ENCODE results near the gene KCNIP3.
"Not testable (repeated sequence)": the region's sequence is repeated elsewhere in the genome, so short reads cannot be mapped to it uniquely, and the experiment has no call there.

The KCNIP3 gene

DNA sequence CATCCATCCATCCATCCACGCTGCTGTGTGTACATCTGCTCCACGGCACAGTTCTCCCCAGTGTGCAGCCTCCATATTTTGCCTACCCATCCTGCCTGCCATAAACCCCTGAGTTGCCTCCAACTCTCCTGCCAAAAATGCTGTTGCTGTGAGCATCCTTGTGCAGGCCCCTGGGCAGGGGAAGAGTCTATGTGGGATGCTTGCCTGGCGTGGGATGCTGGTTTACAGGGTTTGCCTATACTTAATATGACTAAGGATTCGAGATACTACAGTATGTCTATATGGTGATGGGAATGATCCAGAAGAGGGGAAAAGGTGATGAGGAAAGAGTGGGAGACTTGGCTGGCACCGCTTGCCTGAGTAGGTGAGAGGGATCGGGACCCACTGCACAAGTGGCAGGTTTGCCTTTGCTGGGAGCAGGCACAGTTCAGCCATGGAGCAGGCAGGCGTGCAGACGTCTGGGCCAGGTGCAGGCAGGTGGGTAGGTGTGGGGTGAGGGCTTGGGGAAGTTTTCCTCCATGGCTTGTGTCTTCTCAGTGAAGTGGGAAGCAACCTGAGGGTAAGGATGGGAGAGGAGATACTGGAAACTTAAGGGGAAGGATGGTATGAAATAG is 75.2 kb downstream of the KCNIP3 start:
- no peak for DNase-seq (ENCODE audit: low read depth)

DNA sequence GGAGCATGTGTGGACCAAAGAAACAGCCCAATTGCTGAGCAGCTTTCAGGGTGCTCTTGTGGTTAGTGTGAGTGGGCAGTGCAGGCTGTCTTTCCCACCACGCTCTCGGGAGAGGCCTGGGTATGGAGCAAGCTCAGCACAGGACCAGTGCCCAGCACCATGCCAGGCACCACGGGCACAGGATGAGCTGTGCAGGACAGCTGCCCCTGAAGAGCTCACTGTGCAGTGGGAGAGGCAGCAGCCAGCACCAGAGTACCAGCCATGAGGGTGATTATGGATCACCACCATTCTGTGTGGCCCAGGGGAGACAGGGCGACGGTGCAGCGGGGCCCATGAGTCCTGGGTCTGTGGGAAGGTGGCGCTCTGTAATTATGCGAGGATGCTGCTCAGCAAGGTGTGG is 75.7 kb downstream of the KCNIP3 start:
- DNase-seq (ENCODE audit: low read depth) = no peak

DNA sequence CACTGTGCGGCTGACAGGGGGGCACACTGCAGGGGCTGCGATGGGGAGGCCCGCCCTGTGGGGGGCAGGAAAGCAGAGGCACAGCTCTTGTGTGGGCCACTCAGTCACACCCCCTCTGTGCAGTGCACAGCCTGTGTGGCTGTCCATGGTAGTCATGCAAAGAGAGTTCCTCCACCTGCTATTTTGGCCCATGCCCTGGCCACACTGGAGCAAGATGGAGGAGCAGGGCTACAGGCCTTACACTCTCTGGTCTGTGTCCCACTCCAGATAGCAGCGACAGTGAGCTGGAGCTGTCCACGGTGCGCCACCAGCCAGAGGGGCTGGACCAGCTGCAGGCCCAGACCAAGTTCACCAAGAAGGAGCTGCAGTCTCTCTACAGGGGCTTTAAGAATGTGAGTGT is 76.9 kb downstream of the KCNIP3 start:
- no peak for DNase-seq (ENCODE audit: low read depth)

DNA sequence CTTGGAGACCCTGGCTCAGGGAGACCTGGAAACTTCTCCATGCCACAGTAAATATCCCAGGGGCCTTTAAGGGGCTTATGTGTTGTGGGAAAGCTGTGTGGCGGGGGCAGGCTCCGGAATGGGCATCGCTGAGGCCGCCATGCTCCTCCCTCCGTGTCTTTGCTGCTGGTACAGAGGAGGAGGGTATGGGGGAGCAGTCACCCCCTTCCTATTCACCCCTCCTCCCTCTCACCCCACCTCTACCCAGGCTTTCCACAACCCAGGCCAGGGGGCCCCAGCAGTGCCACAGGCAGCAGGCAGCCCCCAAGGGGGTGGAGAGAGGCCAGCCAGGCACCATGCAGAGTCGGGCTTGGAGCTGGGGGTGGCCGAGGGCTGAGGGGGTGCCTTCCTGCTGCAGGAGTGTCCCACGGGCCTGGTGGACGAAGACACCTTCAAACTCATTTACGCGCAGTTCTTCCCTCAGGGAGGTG is 77.3 kb downstream of the KCNIP3 start:
- DNase-seq (ENCODE audit: low read depth) = no peak

DNA sequence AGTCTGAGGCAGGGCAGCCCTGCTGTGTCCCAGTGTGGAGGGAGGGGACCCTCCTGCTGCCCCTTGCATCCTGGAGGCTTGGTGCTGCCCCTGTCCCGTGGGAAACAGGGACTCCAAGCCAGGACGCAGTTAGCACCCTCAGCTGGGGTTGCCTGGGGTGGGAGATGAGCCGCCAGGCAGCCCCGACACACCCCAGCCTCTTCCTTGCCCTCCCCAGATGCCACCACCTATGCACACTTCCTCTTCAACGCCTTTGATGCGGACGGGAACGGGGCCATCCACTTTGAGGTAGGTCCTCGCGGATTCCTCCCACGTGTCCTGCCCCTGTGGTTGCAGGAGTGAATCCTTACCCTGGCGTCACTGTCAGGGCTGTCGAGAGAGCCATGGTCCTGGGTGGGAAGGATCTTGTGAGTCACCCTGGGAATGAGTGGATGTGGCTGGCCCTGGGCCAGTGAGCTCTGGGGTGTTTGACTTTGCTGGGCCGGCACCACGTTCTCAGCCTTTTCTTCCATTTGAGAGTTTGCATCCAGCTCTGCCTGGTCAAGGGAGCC is 77.8 kb downstream of the KCNIP3 start:
- no peak for DNase-seq (ENCODE audit: low read depth)

DNA sequence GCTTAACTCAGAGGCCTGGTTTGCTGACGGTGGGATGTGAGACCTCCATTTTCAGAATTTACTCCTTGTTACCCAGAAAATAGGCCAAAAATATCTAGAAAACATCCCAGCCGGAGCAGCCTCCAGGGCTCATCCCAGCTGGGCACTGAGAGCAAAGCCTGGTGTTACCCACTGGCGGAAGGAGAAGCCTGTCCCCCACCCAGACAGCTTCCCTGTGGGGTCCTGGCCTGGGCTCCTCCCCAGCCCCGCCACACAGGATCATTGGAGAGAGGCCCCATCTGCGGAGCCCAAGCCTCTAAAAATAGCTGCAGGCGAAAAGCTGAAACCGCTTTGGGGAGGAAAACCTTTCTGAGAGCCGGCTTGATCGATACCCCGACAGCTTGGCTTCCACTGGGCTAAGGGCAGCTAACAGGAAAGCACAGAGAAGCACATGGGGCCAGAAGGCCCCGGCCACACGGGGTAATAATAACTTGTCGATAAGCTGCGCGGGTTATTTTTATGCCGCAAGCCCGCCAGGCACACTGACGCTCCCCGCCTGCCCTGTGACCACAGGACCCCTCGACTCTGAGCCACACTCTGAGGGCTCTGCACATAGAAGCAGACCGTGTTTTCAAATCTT is 78.5 kb downstream of the KCNIP3 start:
- no peak for DNase-seq (ENCODE audit: low read depth)

DNA sequence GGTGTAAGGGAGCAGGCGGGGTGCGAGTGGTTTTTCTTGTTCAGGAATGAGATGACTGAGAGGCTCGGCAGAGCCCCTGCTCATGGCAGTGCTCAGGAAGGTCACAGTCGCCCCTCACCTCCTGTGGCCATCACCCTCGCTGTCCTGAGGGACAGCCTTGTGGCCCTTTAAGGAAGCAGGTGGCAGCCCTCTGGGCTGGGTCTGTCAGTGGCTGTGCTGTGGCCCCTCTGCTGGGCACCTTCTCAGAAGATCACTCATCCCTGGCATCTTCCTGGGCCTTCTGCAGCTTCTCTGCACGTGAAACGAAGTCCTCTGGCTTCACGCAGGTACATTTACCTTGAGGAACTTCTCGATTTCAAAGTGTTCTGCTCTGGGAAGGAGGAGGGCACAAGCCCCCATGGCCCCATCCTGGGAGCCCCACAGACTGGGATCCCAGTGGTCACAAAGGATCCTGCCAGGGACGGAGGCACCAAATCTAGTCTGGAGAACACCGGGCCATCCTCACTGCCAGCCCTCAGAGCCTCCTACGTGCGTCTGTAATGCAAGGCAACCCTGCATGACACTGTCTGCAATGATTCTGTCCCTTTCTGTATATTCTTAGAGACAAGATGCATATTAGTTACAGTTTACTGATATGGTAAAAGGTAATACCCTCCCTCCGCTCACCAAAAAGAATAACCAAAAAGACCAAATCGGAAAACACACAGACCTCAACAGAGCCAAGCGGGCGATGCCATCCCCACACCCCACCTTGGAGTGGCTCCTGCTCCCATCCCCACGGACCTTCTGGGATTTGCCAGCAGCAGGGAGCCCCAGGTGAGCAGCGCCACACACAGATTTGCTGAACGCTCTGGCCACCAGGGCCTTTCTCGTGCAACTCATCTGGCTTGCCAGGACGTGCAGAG is 79.4 kb downstream of the KCNIP3 start:
- no peak for DNase-seq (ENCODE audit: low read depth)

DNA sequence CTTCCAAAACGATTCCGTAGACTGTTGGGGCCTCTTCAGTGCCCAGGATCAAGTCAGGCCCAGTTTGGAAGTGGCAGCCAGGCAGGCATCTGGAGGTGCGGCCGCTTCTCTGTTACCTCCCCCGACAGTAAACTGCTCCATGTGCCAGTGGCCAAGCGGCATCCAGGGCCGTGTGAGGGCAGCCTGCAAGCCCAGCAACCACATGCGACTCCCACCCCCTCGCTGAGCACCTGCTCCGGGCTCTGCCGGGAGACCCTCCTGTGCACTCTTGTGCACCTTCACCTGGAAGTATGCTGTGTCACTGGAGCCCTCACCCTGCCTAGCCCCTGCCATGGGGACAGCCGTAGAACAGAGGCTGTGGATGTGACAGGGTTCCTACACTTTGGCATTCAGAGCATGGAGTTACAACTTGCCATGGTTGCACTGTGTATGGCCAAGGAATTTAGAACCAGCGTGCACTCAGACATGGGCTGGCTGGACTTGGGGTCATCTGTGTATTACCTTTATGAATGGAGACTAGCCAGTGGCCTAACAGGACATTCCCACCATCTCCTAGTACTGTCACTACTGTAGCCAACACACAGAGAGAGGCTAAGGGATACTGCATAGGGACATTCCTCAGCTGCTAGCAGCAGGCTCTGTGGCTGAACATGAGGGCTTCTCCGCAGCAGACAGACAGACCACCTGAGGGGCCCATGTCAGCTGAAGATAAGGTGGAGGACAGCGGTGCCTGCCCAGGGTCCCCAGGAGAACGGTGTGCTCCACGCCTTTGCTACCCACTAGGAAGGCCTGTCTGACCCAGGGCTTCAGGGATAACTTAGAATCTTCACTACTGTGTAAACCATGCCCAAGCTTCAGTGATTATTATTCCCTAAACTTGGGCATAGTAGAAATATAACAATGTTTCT is 80.3 kb downstream of the KCNIP3 start:
- DNase-seq (ENCODE audit: low read depth) = no peak

DNA sequence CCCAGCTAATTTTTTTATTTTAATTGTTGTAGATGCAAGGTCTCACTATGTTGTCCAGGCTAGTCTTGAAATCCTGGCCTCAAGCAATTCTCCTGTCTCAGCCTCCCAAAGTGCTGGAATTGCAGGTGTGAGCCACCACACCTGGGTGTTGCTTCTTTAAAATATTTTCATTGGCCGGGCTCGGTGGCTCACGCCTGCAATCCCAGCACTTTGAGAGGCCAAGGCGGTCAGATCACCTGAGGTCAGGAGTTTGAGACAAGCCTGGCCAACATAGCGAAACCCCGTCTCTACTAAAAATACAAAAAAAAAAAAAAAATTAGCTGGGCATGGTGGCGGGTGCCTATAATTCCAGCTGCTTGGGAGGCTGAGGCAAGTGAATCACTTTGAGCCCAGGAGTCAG is 81.1 kb downstream of the KCNIP3 start:
- not testable (repeated sequence) for DNase-seq (ENCODE audit: low read depth)

DNA sequence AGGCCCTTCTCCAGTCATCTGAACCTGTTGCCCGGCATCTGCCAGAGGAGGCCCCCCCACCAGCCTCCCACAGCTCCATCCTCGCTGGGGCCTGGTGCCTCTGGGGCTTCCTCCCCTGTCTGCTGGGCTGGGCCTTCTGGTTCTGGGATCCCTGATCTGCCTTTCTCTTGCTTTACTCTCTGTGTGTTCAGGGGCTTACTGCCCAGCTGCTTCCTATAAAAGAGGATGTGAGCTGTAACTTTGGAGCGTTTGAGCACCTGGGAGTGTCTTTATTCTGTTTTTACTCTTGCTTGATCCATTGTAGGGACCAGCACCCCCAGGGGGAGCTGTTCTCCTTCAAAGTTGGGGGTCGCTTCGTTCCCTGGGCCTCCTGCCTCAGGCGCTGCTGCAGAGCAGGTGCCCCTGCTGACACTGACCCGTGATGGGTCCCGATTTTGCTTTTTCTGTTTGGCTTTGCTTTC is 82.3 kb downstream of the KCNIP3 start:
- DNase-seq (ENCODE audit: low read depth) = no peak

DNA sequence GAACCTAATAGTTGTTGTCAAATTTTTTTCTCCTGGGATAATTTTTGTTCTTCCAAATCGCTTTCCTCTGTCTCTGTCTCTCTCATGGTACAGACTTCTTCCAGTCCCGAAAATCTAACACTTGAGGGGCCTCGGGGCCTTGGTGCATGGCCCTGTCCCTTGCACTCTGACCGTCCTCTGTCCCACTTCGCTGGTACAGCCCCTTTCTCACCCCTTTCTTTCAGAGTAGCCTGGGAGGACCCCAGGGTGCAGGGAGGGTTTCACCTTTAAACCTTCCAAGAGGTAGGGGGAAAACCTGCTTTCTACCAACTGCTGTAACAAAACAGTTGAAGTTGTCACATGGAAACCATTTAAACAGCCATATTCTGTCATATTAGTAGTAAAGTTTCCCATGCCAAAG is 83.1 kb downstream of the KCNIP3 start:
- DNase-seq (ENCODE audit: low read depth) = no peak

DNA sequence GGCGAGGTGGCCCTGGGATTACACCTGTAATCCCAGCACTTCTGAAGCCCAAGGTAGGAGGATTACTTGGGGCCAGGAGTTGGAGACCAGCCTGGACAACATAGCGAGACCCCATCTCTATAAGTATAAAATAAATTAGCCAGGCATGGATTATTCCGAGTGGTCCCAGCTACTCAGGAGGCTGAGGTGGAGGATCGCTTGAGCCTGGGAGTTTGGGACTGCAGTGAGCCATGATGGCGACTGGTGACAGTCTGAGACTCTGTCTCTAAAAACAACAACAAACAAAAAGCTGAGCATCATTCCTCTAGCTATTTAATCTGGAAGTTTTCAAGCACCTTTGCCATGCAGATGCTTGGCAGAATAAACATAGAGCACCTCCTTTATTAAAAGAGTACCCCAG is 83.6 kb downstream of the KCNIP3 start:
- no peak for DNase-seq (ENCODE audit: low read depth)

DNA sequence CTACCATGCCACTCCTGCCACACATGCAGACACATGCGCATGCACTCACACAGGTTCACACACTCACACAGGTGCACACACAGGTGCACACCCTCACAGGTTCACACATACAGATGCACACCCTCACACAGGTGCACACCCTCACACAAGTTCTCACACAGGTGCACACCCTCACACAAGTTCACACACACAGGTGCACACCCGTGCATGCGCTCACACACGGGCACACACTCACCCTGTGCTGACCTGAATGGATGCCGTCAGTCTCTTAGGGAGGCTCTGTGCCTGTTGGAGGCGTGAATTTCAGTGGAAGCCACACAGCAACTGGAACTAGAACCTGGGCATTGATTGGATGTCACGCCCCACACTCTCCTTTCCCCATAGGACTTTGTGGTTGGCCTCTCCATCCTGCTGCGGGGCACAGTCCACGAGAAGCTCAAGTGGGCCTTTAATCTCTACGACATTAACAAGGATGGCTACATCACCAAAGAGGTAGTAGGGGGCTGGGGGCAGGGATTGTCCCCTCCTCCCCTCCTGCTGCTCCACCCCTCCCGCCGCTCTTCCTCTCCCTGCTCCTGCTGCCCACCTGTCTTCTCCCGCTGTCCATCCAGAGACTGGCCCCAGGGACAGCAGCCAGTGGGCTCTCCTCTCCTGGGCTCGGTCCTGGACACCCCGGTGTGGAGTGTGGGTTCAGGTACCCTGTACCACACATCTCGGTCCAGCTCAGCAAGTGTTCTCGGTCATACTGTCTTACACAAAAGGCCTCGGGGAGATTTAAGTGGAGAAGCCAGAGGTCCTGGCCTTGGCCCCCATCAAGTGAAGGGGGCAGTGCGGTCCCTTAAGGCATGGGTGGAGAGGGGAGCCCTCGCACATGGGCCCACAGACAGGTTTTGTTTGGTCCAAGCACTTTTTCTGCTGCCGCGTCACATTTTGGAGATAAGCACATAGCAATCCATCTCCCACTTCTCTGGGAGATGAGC is 84.4 kb downstream of the KCNIP3 start:
- DNase-seq (ENCODE audit: low read depth) = no peak

DNA sequence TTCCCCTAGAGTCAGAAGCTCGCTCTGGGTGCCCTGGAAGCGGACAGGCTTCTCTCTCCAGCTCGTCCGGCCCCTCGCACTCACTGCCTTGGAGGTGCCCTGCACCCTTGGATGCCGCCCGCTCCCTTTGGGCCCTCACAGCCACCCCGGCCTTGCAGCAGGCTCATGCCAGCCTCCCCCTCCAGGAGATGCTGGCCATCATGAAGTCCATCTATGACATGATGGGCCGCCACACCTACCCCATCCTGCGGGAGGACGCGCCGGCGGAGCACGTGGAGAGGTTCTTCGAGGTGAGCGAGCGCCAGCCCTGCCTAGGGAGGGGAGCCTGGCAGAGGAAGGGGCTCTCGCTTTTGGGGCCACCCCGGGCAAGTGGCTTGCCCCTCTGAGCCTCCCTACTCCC is 85.0 kb downstream of the KCNIP3 start:
- no peak for DNase-seq (ENCODE audit: low read depth)

DNA sequence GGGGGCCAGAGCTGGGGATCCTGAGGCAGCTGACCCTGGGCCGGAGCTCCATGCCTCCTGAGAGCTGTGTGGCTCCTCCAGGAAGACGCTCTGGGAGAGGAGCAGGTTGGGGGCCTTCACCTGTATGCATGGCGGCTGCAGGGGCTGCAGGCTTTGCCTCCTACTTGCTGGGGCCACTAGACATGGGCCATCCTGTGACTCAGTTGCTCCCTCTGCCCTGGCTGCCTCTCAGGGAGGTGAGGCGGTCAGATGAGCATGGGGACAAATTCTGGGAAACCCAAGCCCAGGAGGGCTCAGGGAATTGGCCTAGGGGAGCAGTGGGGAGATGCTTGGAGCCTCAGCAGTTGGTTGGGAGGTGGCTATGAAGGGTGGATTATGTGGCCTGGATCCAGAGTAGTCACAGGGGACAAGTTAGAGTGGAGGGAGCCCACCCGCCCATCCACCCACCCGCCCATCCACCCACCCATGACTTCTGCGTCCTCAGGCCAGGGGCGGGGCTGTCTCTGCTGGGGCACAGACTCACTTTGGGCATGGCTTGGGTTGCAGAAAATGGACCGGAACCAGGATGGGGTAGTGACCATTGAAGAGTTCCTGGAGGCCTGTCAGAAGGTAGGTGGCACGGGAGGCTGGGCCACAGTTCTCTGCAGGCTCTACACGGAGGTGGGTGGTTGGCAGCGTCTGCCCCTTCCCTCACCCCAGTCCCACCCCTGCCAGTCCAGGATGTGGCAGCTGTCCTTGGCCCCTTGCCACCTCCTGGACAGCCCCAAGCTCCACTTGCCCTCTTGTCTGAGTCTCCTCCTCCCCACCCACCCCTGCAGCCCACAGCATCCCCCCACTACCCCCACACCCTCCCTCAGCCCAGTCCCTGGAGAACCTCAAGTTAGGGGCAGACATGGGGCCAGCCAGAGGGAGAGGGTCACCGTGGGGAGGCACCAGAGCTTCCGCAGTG is 85.8 kb downstream of the KCNIP3 start:
- DNase-seq (ENCODE audit: low read depth) = no peak

DNA sequence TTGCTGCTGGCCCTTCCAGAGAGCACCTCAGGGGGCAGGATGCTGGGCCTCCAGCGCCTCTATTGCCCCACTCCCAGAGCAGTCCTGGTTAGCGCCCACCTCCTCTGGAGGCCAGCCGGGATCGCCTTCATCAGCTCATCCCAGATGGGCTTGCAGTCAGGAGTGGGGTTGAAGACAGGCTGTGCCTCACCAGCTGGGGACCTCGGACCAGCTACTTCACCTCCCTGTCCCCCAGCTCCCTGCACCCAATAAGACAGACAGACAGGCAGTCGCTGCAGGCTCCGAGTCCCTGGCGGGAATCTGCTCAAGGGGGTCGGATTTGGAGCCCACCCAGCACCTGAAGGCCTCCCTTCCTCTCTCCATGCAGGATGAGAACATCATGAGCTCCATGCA is 86.5 kb downstream of the KCNIP3 start:
- no peak for DNase-seq (ENCODE audit: low read depth)

DNA sequence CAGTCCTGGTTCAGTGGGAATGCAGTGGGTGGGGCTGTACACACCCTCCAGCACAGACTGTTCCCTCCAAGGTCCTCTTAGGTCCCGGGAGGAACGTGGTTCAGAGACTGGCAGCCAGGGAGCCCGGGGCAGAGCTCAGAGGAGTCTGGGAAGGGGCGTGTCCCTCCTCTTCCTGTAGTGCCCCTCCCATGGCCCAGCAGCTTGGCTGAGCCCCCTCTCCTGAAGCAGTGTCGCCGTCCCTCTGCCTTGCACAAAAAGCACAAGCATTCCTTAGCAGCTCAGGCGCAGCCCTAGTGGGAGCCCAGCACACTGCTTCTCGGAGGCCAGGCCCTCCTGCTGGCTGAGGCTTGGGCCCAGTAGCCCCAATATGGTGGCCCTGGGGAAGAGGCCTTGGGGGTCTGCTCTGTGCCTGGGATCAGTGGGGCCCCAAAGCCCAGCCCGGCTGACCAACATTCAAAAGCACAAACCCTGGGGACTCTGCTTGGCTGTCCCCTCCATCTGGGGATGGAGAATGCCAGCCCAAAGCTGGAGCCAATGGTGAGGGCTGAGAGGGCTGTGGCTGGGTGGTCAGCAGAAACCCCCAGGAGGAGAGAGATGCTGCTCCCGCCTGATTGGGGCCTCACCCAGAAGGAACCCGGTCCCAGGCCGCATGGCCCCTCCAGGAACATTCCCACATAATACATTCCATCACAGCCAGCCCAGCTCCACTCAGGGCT is 87.9 kb downstream of the KCNIP3 start:
- DNase-seq (ENCODE audit: low read depth) = no peak

DNA sequence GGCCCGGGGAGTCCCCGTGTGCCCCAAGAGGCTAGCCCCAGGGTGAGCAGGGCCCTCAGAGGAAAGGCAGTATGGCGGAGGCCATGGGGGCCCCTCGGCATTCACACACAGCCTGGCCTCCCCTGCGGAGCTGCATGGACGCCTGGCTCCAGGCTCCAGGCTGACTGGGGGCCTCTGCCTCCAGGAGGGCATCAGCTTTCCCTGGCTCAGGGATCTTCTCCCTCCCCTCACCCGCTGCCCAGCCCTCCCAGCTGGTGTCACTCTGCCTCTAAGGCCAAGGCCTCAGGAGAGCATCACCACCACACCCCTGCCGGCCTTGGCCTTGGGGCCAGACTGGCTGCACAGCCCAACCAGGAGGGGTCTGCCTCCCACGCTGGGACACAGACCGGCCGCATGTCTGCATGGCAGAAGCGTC is 88.4 kb downstream of the KCNIP3 start:
- no peak for DNase-seq (ENCODE audit: low read depth)

DNA sequence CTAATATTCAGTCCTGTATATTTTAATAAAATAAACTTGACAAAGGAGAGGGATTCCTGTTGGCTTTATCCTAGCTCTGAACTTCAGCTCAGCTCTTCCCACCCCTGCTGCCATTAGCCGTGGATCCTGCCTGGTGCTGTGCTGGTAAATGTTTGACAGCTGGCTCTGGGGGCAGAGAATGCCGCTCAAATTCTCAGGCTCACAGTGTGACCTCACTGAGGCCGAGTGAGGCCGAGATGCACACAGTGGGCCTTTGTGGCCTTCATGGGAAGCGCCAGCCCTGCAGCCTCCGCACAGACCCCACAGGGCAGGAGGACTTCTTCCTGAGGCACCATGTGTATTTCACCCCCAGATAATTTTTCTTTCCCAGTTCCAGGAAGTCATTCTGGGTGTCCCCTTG is 88.9 kb downstream of the KCNIP3 start:
- DNase-seq (ENCODE audit: low read depth) = no peak

Measured in activated T-helper 9 cell treated with anti-CD3 and anti-CD28 coated beads, Interleukin-2, amount 50 U/mL, for 16 hours (primary cell).